H1 (cell line): ENCODE measurements around the gene DAB2IP. TPM values are rescaled to one million over a fixed set of nuclear protein-coding genes. Genes with fewer than 3 reads are reported as not detected.

Experiments
- CTCF ChIA-PET: fragments of 300-600 bp; sonication (Branson Sonifier 250); formaldehyde crosslinking; loops from one replicate; lab custom pipeline; 2021; ENCODE audit not compliant: partially characterized antibody; lab: Charles Lee
- POLR2A ChIA-PET: fragments of 300-600 bp; sonication (Branson Sonifier 250); formaldehyde crosslinking; loops from one replicate; lab custom pipeline; 2021; ENCODE audit warnings: inconsistent platforms; ENCODE audit not compliant: partially characterized antibody; lab: Charles Lee
- DNase-seq, 2 experiments: peaks; one replicate each; pipeline versions ENCODE4 v3.0.0 to v3.0.0-alpha.2; 2010 to 2022; ENCODE audit warnings: low spot score in 2 of 2, low read depth in 1 of 2, mixed read lengths in 1 of 2
- FAIRE-seq: peaks from 2 replicates; lab custom pipeline; 2011; peaks lifted over from hg19 to GRCh38; lab: Jason Lieb, UNC
- H2AFZ ChIP-seq: 2 replicates; pipeline ENCODE4 v1.8.1; 2012; ENCODE audit warnings: low read length, inconsistent platforms
- H2AK5ac ChIP-seq: 2 replicates; pipeline ENCODE4 v1.6.1; 2013; ENCODE audit warnings: low read depth, low read length
- H2BK120ac ChIP-seq: replicated peaks from 2 replicates; pipeline ENCODE3; 2013; ENCODE audit warnings: low read depth, low read length, inconsistent platforms
- H2BK12ac ChIP-seq: 2 replicates; pipeline ENCODE4 v1.6.1; 2013; ENCODE audit warnings: low read depth, low read length
- H2BK15ac ChIP-seq: 2 replicates; pipeline ENCODE4 v1.6.1; 2013; ENCODE audit warnings: low read length
- H2BK20ac ChIP-seq: 2 replicates; pipeline ENCODE4 v1.6.1; 2013; ENCODE audit warnings: low read length
- H2BK5ac ChIP-seq: 2 replicates; pipeline ENCODE4 v1.6.1; 2013; ENCODE audit warnings: low read depth, low read length
- H3K14ac ChIP-seq: 2 replicates; pipeline ENCODE4 v1.6.1; 2013; ENCODE audit warnings: inconsistent platforms; ENCODE audit not compliant: insufficient read length
- H3K18ac ChIP-seq: 2 replicates; pipeline ENCODE4 v1.6.1; 2013; ENCODE audit warnings: low read length; ENCODE audit errors: extremely low read depth
- H3K23ac ChIP-seq: 2 replicates; pipeline ENCODE4 v1.6.1; 2013; ENCODE audit warnings: inconsistent platforms; ENCODE audit not compliant: insufficient read length
- H3K23me2 ChIP-seq: 2 replicates; pipeline ENCODE4 v1.6.1; 2013; ENCODE audit warnings: low read depth, low read length
- H3K27ac ChIP-seq: 2 replicates; pipeline ENCODE4 v1.6.1; 2011; ENCODE audit warnings: low read depth, low read length, inconsistent platforms
- H3K27me3 ChIP-seq, 4 experiments: replicated peaks in 1 of 4; 1 replicate in 1 of 4; 2 replicates in 3 of 4; pipeline versions ENCODE4 v1.6.1 to v1.8.1; 2011 to 2013; ENCODE audit warnings: low read length in 3 of 4, mild to moderate bottlenecking in 3 of 4, inconsistent platforms in 2 of 4, mixed read lengths in 2 of 4, moderate library complexity in 1 of 4; ENCODE audit not compliant: control insufficient read depth in 3 of 4, insufficient read depth in 3 of 4; ENCODE audit errors: extremely low read depth in 1 of 4
- H3K36me3 ChIP-seq, 4 experiments: 2 replicates each; pipeline versions ENCODE4 v1.6.1 to v1.8.1; 2011 to 2013; ENCODE audit warnings: mild to moderate bottlenecking in 4 of 4, low read length in 3 of 4, moderate library complexity in 2 of 4, control low read depth in 1 of 4, inconsistent platforms in 1 of 4; ENCODE audit not compliant: insufficient read depth in 4 of 4, control insufficient read depth in 2 of 4
- H3K4ac ChIP-seq: replicated peaks from 2 replicates; pipeline ENCODE3; 2013; ENCODE audit warnings: low read length, low read depth, mixed read lengths, inconsistent platforms; ENCODE audit not compliant: insufficient read length
- H3K4me1 ChIP-seq, 4 experiments: replicated peaks in 1 of 4; 1 replicate in 1 of 4; 2 replicates in 3 of 4; pipeline versions ENCODE4 v1.6.1 to v1.8.1; 2011 to 2013; ENCODE audit warnings: low read length in 3 of 4, inconsistent platforms in 2 of 4, mixed read lengths in 1 of 4; ENCODE audit not compliant: insufficient read depth in 4 of 4, control insufficient read depth in 3 of 4
- H3K4me2 ChIP-seq, 2 experiments: 2 replicates each; pipeline versions ENCODE4 v1.6.1 to v1.8.1; 2011 to 2013; ENCODE audit warnings: low read depth in 2 of 2, low read length in 2 of 2, control low read depth in 1 of 2, inconsistent platforms in 1 of 2, mild to moderate bottlenecking in 1 of 2; ENCODE audit not compliant: insufficient read depth in 1 of 2
- H3K4me3 ChIP-seq, 4 experiments: fragments of 200-600, 300-600 bp in 1 of 4; sonication (generic), shearing (Covaris generic), sonication (Bioruptor Twin) in 1 of 4; 2 replicates each; pipeline versions ENCODE4 v1.5.1 to v1.8.1; 2011 to 2016; ENCODE audit warnings: low read length in 4 of 4, low read depth in 3 of 4, control low read depth in 2 of 4, inconsistent platforms in 2 of 4, mild to moderate bottlenecking in 2 of 4, mixed read lengths in 1 of 4, moderate library complexity in 1 of 4; ENCODE audit not compliant: insufficient read depth in 2 of 4; ENCODE audit errors: extremely low read depth in 1 of 4
- H3K56ac ChIP-seq: replicated peaks from 2 replicates; pipeline ENCODE3; 2013; ENCODE audit warnings: low read depth, mild to moderate bottlenecking, mixed read lengths, low read length, inconsistent platforms; ENCODE audit not compliant: insufficient read length
- H3K79me1 ChIP-seq: 2 replicates; pipeline ENCODE4 v1.6.1; 2013; ENCODE audit warnings: low read depth, low read length, control low read depth
- H3K79me2 ChIP-seq, 2 experiments: 2 replicates each; pipeline versions ENCODE4 v1.6.1 to v1.8.1; 2012 to 2013; ENCODE audit warnings: low read length in 2 of 2, mild to moderate bottlenecking in 2 of 2, inconsistent platforms in 1 of 2; ENCODE audit not compliant: insufficient read depth in 2 of 2, control insufficient read depth in 1 of 2
- H3K9ac ChIP-seq, 4 experiments: replicated peaks in 1 of 4; 1 replicate in 1 of 4; 2 replicates in 3 of 4; pipeline versions ENCODE4 v1.6.1 to v1.8.1; 2011 to 2013; ENCODE audit warnings: low read depth in 3 of 4, low read length in 3 of 4, control low read depth in 2 of 4, mild to moderate bottlenecking in 2 of 4, moderate library complexity in 2 of 4, inconsistent platforms in 1 of 4; ENCODE audit errors: extremely low read depth in 1 of 4
- H3K9me3 ChIP-seq, 2 experiments: 2 replicates each; pipeline versions ENCODE4 v1.6.1 to v1.8.1; 2012 to 2013; ENCODE audit warnings: mild to moderate bottlenecking in 2 of 2, moderate library complexity in 2 of 2, control low read depth in 1 of 2, inconsistent platforms in 1 of 2, low read depth in 1 of 2, low read length in 1 of 2, mixed read lengths in 1 of 2; ENCODE audit not compliant: insufficient read depth in 2 of 2
- H4K20me1 ChIP-seq, 2 experiments: replicated peaks in 1 of 2; 2 replicates each; pipeline versions ENCODE3 to v1.8.1; 2011 to 2013; ENCODE audit warnings: inconsistent platforms in 2 of 2, low read length in 2 of 2, mild to moderate bottlenecking in 1 of 2; ENCODE audit not compliant: insufficient read depth in 2 of 2, control insufficient read depth in 1 of 2
- H4K5ac ChIP-seq: 2 replicates; pipeline ENCODE4 v1.6.1; 2013; ENCODE audit warnings: low read length, low read depth, mixed read lengths, inconsistent platforms; ENCODE audit not compliant: insufficient read length
- H4K8ac ChIP-seq: 2 replicates; pipeline ENCODE4 v1.8.0; 2013; ENCODE audit warnings: mild to moderate bottlenecking, moderate library complexity, low read length, inconsistent platforms; ENCODE audit not compliant: insufficient read depth; ENCODE audit errors: extremely low read depth
- H4K91ac ChIP-seq: replicated peaks from 2 replicates; pipeline ENCODE3; 2013; ENCODE audit warnings: low read length, mixed read lengths, inconsistent platforms; ENCODE audit not compliant: insufficient read length
- ATF2 ChIP-seq: IDR thresholded peaks from 2 replicates; pipeline ENCODE4 v1.6.1; 2012; ENCODE audit warnings: low read length, inconsistent platforms
- WGBS, 2 experiments: shearing (Covaris generic) in 1 of 2; methylation state at CpG; one replicate each; pipeline versions ENCODE4 v1.1.6 to v1.1.7; 2013 to 2015; ENCODE audit warnings: low lambda C conversion rate in 2 of 2, mixed read lengths in 2 of 2, inconsistent platforms in 1 of 2, low coverage in 1 of 2, missing lambda C conversion rate in 1 of 2; ENCODE audit not compliant: insufficient replicate concordance in 2 of 2, insufficient coverage in 1 of 2, insufficient read length in 1 of 2; ENCODE audit errors: extremely low coverage in 1 of 2, missing lambda C conversion rate in 1 of 2; 5-methylcytosine and 5-hydroxymethylcytosine counted together
- polyA plus RNA-seq, 7 experiments: library from polyadenylated mRNA; depleted of rRNA in 3 of 7; stranded (reverse) in 5 of 7; unstranded in 2 of 7; fragments of >200 nt in 5 of 7; fragments of 200-250 nt in 2 of 7; gene quantifications; 1 replicate in 5 of 7; 2 replicates in 1 of 7; 4 replicates in 1 of 7; pipeline versions ENCODE4 v1.2.1 to v1.2.3, GENCODE V29; 2011 to 2013; ENCODE audit warnings: missing spikeins in 2 of 7, mixed read lengths in 2 of 7
- total RNA-seq: library from RNA; stranded (reverse); fragmentation: NEBNext Ultra II Directional; extraction: Animal tissue kit (Norgen Biotek cat#: 25700); gene quantifications from 2 replicates; pipeline ENCODE4 v1.2.1, GENCODE V29; 2021

DAB2IP gene
- total and polyA plus RNA-seq, 2 of the 8 experiments (the other 6 are each of a cell fraction or from before 2014, with no cell fraction given), result 19.7 to 39.5 TPM

- no peak for DNase-seq
- Histone ChIP-seq H3K79me1 (no peaks in the 10 kb centered on the region), H2BK15ac (no peak overlapping the region), H3K9ac (no peak overlapping the region), H2AK5ac (no peak overlapping the region), H3K18ac (no peak overlapping the region), H2BK12ac (no peak overlapping the region), H2AFZ (no peak overlapping the region), H3K14ac (no peak overlapping the region), H4K8ac (no peak overlapping the region), H2BK120ac (no peak overlapping the region), H2BK5ac (peak overlapping the region; percentile 56), H3K27me3 (no peaks in the 10 kb centered on the region), H3K4me1 (peaks cover 0 to 16% (median 10%) of the 10 kb centered on the region in 4 experiments; a peak in 6 of 7 replicates), H3K36me3 (peaks cover 2 to 21% (median 15%) of the 10 kb centered on the region in 4 experiments; a peak in 7 of 8 replicates), H4K5ac (no peak overlapping the region), H3K4ac (no peak overlapping the region), H3K56ac (no peak overlapping the region), H3K4me2 (no peak overlapping the region), H3K4me3 (no peak overlapping the region), H3K27ac (no peak overlapping the region), H3K9me3 (no peaks in the 10 kb centered on the region), H4K91ac (no peak overlapping the region), H2BK20ac (no peak overlapping the region), H3K23me2 (0 out of 2 replicates have a peak, but pooled peaks cover 2% of the 10 kb centered on the region), H3K79me2 (no peaks in the 10 kb centered on the region; a peak in 1 of 4 replicates), H4K20me1 (peaks cover 0 to 5% of the 10 kb centered on the region in 2 experiments), H3K23ac (no peak overlapping the region)
- ChIA-PET POLR2A (no interaction called here), CTCF (interaction anchor here (1.0 kb wide), 1 partner anchor 45 kb away, joined by 3 read pairs; no protein-coding TSS in a partner anchor)
- 92% methylated on average over 17 of the region's 17 CpGs; no CpG with 5 or more reads in 1 of the 2 experiments for WGBS, 2 experiments
- TF ChIP-seq ATF2, result no peak
- no peak for FAIRE-seq
Observed at GRCh38 chr9:121780177-121781040, 129.0 kb downstream of the DAB2IP start.
